Fibroblast of mammary gland (primary cell): Measurements from ENCODE around the gene CDH15.

Experiments
- DNase-seq: peaks from one replicate; pipeline ENCODE4 v3.0.0-alpha.2; 2010; ENCODE audit warnings: low read depth
- H3K4me3 ChIP-seq: 2 replicates; pipeline ENCODE4 v1.5.1; 2011; ENCODE audit warnings: low read depth, mild to moderate bottlenecking, low read length, moderate library complexity; ENCODE audit not compliant: control insufficient read depth
- CTCF ChIP-seq: conservative IDR thresholded peaks from 2 replicates; pipeline ENCODE4 v1.5.1; 2011; ENCODE audit warnings: low read depth, low read length, inconsistent platforms; ENCODE audit not compliant: control insufficient read depth, insufficient read depth

Gene CDH15

DNA sequence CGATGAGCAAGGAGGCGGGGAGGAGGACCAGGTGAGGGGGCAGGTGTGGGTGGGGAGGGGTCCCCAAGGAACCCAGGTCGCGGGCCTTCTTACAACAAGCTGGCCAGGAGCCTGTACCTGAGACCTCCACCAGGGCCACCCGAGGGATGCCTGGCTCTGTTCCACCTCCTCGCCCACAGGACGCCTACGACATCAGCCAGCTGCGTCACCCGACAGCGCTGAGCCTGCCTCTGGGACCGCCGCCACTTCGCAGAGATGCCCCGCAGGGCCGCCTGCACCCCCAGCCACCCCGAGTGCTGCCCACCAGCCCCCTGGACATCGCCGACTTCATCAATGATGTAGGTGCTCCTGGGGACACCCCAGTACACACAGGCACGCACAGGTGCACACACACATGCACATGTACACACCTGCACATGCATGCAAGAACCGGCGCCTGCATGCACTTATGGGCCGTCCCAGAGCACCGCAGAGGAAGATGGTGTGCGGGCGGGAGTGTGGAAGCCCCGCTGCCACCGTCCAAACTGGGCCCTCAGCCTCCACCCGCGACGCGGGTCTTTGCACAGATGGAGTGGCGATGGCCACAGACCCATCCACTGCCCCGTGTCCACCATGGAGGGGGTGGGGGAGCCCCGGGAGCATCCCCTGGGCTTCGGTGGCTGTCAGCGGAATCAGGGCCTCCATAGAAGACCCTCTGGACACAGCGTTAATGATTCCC lies 22.2 kb downstream of the CDH15 start:
- H3K4me3 ChIP-seq, result no peak overlapping the region
- TF ChIP-seq CTCF, result no peak
- DNase-seq, result no peak

DNA sequence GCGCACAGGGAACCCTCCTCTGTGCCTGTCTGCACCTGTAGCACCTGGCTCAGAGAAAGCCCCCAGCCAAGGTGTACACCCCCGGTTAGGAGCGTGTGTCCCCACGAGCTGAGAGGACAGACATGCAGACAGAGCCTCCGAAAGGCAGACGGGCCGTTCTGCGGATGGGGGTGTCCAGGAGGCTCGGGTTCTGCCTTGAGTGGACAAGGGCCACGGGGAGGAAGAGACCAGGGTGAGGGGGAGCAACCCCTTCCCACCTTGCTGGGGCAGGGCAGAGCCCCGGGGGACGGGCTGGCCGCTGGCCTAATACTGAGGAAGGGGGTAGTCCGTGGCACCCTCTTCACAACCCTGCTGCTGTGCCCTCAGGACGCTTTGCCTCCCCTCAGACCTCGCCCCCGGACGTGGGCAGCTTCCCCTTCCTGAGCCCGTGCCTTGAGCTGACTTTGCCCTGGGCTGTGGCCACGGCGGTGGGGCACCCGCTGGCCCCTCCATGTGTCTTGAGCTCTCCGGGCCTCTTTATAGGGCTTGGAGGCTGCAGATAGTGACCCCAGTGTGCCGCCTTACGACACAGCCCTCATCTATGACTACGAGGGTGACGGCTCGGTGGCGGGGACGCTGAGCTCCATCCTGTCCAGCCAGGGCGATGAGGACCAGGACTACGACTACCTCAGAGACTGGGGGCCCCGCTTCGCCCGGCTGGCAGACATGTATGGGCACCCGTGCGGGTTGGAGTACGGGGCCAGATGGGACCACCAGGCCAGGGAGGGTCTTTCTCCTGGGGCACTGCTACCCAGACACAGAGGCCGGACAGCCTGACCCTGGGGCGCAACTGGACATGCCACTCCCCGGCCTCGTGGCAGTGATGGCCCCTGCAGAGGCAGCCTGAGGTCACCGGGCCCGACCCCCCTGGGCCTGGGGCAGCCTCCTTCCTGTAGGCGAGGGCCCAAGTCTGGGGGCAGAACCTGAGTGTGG lies 23.1 kb downstream of the CDH15 start:
- TF ChIP-seq CTCF, result no peak

GRCh38 chr16:89195521-89196171 lies 24.1 kb downstream of the CDH15 start:
- DNase-seq, result no peak
- TF ChIP-seq CTCF, result no peak
- H3K4me3 ChIP-seq, result no peak overlapping the region

More for the DNA sequence above, 23.1 kb downstream of the CDH15 start:
- no peak for DNase-seq
- no peak overlapping the region for H3K4me3 ChIP-seq

- H3K4me3 ChIP-seq, result no peak overlapping the region
- TF ChIP-seq CTCF, result no peak
- no peak for DNase-seq
These were observed 25.6 kb downstream of the CDH15 start for GRCh38 chr16:89197033-89197632.

DNA sequence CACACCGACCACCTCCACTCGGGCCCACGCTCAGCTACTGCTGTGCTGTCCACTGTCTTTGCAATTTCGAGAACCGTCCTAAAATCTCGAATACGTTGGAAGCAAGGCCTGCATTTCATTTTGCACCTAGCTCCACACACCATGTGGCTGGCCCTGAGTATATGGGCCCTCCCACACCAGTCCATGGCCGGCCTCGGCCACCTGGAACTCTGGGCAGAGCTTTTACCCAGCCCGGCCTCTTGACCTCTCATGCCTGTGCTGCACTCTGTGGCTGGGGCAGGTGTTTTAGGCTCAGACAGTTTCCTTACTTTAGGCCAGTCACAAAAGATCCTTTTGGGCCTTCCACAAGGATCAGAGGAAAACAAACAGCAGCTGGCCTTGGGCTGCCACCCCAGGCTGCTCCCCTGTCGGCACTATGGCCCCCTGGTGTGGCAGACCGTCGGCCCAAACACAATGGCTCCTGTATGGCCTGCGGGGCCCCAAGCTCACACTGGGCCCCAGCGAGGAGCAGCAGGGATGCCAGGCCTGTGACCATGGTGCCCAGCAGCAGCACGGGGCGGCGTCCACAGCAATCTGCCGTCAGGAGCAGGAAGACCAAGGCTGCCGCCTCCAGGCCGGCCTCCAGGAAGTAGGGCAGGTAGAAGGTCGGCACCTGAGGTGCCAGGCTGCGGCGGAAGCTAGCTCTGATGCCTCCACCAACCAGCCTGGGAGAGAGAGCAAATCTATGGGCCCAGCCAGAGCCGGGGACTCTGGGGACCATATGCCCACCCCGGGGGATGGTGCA lies 26.3 kb downstream of the CDH15 start:
- no peak for DNase-seq
- no peak for TF ChIP-seq CTCF
- H3K4me3 ChIP-seq, result no peak overlapping the region
